Breast epithelium (tissue), 4 donors: ENCODE results near the gene CT47A7. TPM values are rescaled to one million over a fixed set of nuclear protein-coding genes. Genes with fewer than 3 reads are reported as not detected.
"Not testable (repeated sequence)": the region's sequence is repeated elsewhere in the genome, so short reads cannot be mapped to it uniquely, and the experiment has no call there.

Source experiments
- DNase-seq, 2 donors: peaks; one replicate each; pipeline ENCODE4 v3.0.0-alpha.2; 2019; ENCODE audit warnings: low spot score in 2 of 2
- H3K27ac ChIP-seq, 2 donors: fragments of 200-600 bp; sonication (generic) in 1 of 2; one replicate each; pipeline ENCODE4 v1.5.1; 2016 to 2019; ENCODE audit warnings: mild to moderate bottlenecking in 1 of 2
- H3K27me3 ChIP-seq, 2 donors: fragments of 200-600 bp; sonication (generic) in 1 of 2; one replicate each; pipeline versions ENCODE4 v1.5.1 to v1.6.0; 2017 to 2019; ENCODE audit warnings: control low read depth in 1 of 2, mild to moderate bottlenecking in 1 of 2
- H3K36me3 ChIP-seq: fragments of 200-600 bp; one replicate; pipeline ENCODE4 v1.5.1; 2019
- H3K4me1 ChIP-seq, 2 donors: fragments of 200-600 bp; sonication (generic); one replicate each; pipeline ENCODE4 v1.5.1; 2016 to 2019; ENCODE audit warnings: control low read depth in 1 of 2
- H3K4me3 ChIP-seq, 3 donors: fragments of 200-600 bp; sonication (generic); 1 replicate in 2 of 3; 2 replicates in 1 of 3; pipeline ENCODE4 v1.5.1; 2016 to 2019; ENCODE audit warnings: mild to moderate bottlenecking in 3 of 3, moderate library complexity in 2 of 3
- H3K9me3 ChIP-seq, 2 donors: fragments of 200-600 bp; sonication (generic) in 1 of 2; one replicate each; pipeline ENCODE4 v1.5.1; 2016 to 2019; ENCODE audit warnings: control low read depth in 1 of 2
- CTCF ChIP-seq, 3 donors: fragments of 450-650 bp; IDR thresholded peaks; one replicate each; pipeline ENCODE4 v1.5.1; 2016 to 2017; ENCODE audit warnings: antibody characterized with exemption in 3 of 3, mild to moderate bottlenecking in 3 of 3, moderate library complexity in 3 of 3
- POLR2A ChIP-seq: fragments of 450-650 bp; IDR thresholded peaks from one replicate; pipeline ENCODE4 v1.6.1; 2016; ENCODE audit warnings: antibody characterized with exemption, mild to moderate bottlenecking, moderate library complexity
- POLR2AphosphoS5 ChIP-seq, 3 donors: sonication (generic); formaldehyde crosslinking; IDR thresholded peaks; one replicate each; pipeline ENCODE4 v1.6.1; 2017; ENCODE audit warnings: antibody characterized with exemption in 3 of 3
- intact Hi-C: fragments of 100-400 bp; cut with DNase I; formaldehyde crosslinking; loops from one replicate; pipeline ENCODE4 v1.15.1; 2023; ENCODE audit warnings: low total_unique reads
- total RNA-seq, 3 donors: library from RNA; depleted of rRNA; stranded (reverse); fragments of >200 nt; gene quantifications; one replicate each; pipeline ENCODE4 v1.1.0, GENCODE V29; 2016

The CT47A7 gene
- total RNA-seq, result not detected

- H3K27ac ChIP-seq, H3K9me3 ChIP-seq, intact Hi-C loops, H3K4me3 ChIP-seq, H3K36me3 ChIP-seq, H3K4me1 ChIP-seq, H3K27me3 ChIP-seq, DNase-seq: not testable (repeated sequence)
Observed at GRCh38 chrX:120956500-120956899, at the start of gene CT47A7. TSS of gene CT47A7 (minus strand) at chrX:120956600. CDS start at chrX:120956345, 255 bp downstream.

GRCh38 chrX:121000589-121000988 is 44.2 kb upstream of the CT47A7 start:
- Histone ChIP-seq H3K4me3 (no peak overlapping the region), H3K4me1 (no peaks in the 10 kb centered on the region), H3K36me3 (no peaks in the 10 kb centered on the region), H3K27ac (no peak overlapping the region), H3K9me3 (no peaks in the 10 kb centered on the region), H3K27me3 (no peaks in the 10 kb centered on the region)
- DNase-seq, result no peak
- intact Hi-C loops, result no loop called here
- TF ChIP-seq POLR2AphosphoS5 (IDR thresholded peaks at IDR 0.05), result no peak
- no peak for TF ChIP-seq CTCF (IDR thresholded peaks at IDR 0.05)
- TF ChIP-seq POLR2A, result no peak

- intact Hi-C loops, result no loop called here
- H3K27ac ChIP-seq, result no peak overlapping the region
- no peaks in the 10 kb centered on the region for H3K27me3 ChIP-seq
- no peaks in the 10 kb centered on the region for H3K4me1 ChIP-seq
- no peak for DNase-seq
- no peaks in the 10 kb centered on the region for H3K36me3 ChIP-seq
- TF ChIP-seq POLR2AphosphoS5 (IDR thresholded peaks at IDR 0.05) (no peak), CTCF (IDR thresholded peaks at IDR 0.05) (no peak)
- H3K4me3 ChIP-seq, result no peak overlapping the region
- H3K9me3 ChIP-seq, result no peaks in the 10 kb centered on the region
Observed at GRCh38 chrX:120999413-120999812, 43.0 kb upstream of the CT47A7 start.

- H3K9me3 ChIP-seq, H3K27me3 ChIP-seq, intact Hi-C loops, H3K4me1 ChIP-seq, H3K27ac ChIP-seq, H3K4me3 ChIP-seq, H3K36me3 ChIP-seq, DNase-seq: not testable (repeated sequence)
Observed at GRCh38 chrX:120985660-120986059, 29.3 kb upstream of the CT47A7 start, which contains the start of gene CT47A1. TSS of gene CT47A1 (minus strand) at chrX:120985760. CDS start at chrX:120985529, 231 bp downstream.

Other genes starting within 250 kb of the CT47A7 start
- gene CT47B1, start 80.7 kb downstream of the CT47A7 start, total RNA-seq, result not detected
- not detected for gene CT47A11, start 19.4 kb downstream of the CT47A7 start, total RNA-seq
- not detected for gene CT47A10, start 14.6 kb downstream of the CT47A7 start, total RNA-seq
- gene CT47A9, start 9.7 kb downstream of the CT47A7 start, total RNA-seq, result not detected
- not detected for gene CT47A8, start 4.9 kb downstream of the CT47A7 start, total RNA-seq
- gene CT47A6, start 4.9 kb upstream of the CT47A7 start, total RNA-seq, result not detected
- gene CT47A5, start 9.7 kb upstream of the CT47A7 start, total RNA-seq, result not detected
- not detected for gene CT47A4, start 14.6 kb upstream of the CT47A7 start, total RNA-seq
- gene CT47A3, start 19.5 kb upstream of the CT47A7 start, total RNA-seq, result not detected
- not detected for gene CT47A2, start 24.3 kb upstream of the CT47A7 start, total RNA-seq
- not detected for gene CT47A1, start 29.2 kb upstream of the CT47A7 start, total RNA-seq
- 1 to 10 TPM; 2.8 to 4.3 (median 4.0) TPM for gene GLUD2, start 91.0 kb upstream of the CT47A7 start, total RNA-seq